ENCODE measurements around the gene CAPN12. TPM values are rescaled to one million over a fixed set of nuclear protein-coding genes. Genes with fewer than 3 reads are reported as not detected.
"Not testable (repeated sequence)": the region's sequence is repeated elsewhere in the genome, so short reads cannot be mapped to it uniquely, and the experiment has no call there.

Gene CAPN12
- polyA plus RNA-seq, 1 of the 3 experiments (the other 2 are of a cell fraction) = 3.0 TPM

DNA sequence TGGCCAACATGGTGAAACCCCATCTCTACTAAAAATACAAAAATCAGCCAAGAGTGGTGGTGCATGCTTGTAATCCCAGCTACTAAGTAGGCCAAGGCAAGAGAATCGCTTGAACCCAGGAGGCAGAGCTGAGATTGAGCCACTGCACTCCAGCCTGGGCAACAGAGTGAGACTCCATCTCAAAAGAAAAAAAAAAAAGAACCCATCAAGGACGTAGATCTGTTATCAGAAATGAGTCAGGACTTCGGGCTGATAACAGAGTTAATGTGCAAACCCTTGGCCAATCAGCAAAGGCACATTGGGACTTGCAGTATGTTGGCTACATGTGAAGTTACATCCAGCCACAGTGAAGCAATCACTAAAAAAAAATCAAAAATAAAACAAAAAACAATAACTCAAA, 40.0 kb upstream of the CAPN12 start:
- Histone ChIP-seq H3K9me3 (no peaks in the 10 kb centered on the region), H2AFZ (ENCODE audit: low read depth) (no peak overlapping the region), H3K4me2 (no peak overlapping the region), H3K4me3 (ENCODE audit: low read depth in 2 of 2, low read length in 1 of 2) (no peak overlapping the region), H3K9ac (no peak overlapping the region), H3K36me3 (replicated peaks in 1 of 2; ENCODE audit: control insufficient read depth in 1 of 2, insufficient read depth in 2 of 2, low read length in 1 of 2) (no peaks in the 10 kb centered on the region), H3K27ac (ENCODE audit: low read depth in 2 of 2, low read length in 1 of 2) (no peak overlapping the region), H3F3A (replicated peaks; ENCODE audit: insufficient read depth) (no peaks in the 10 kb centered on the region), H3K79me2 (ENCODE audit: insufficient read depth) (no peaks in the 10 kb centered on the region), H3K9me2 (no peaks in the 10 kb centered on the region), H4K20me1 (ENCODE audit: insufficient read depth) (no peaks in the 10 kb centered on the region), H3K4me1 (ENCODE audit: control insufficient read depth in 1 of 2, insufficient read depth in 2 of 2, low read depth in 1 of 2, low read length in 1 of 2) (no peaks in the 10 kb centered on the region), H3K27me3 (ENCODE audit: insufficient read depth) (no peaks in the 10 kb centered on the region)
- TF ChIP-seq RXRA (IDR thresholded peaks at IDR 0.05; ENCODE audit: borderline replicate concordance, low read depth) (no peak), FOSL2 (IDR thresholded peaks at IDR 0.05; ENCODE audit: borderline replicate concordance, low read depth) (no peak), MXI1 (IDR thresholded peaks at IDR 0.05; ENCODE audit: low read depth, low read length) (no peak), GATA2 (CRISPR knock-in tag; IDR thresholded peaks at IDR 0.05) (no peak), CHD2 (IDR thresholded peaks at IDR 0.05; ENCODE audit: low read length, partially characterized antibody) (no peak), JUND (IDR thresholded peaks at IDR 0.05) (no peak), USF2 (IDR thresholded peaks at IDR 0.05; ENCODE audit: borderline replicate concordance, low read depth, low read length) (no peak), RCOR1 (IDR thresholded peaks at IDR 0.05; ENCODE audit: low read length) (no peak), EZH2phosphoT487 (IDR thresholded peaks at IDR 0.05; ENCODE audit: borderline replicate concordance, low read depth) (no peak), RAD21 (IDR thresholded peaks at IDR 0.05; ENCODE audit: low read length) (no peak)
- TF ChIP-seq, protein P1, sequence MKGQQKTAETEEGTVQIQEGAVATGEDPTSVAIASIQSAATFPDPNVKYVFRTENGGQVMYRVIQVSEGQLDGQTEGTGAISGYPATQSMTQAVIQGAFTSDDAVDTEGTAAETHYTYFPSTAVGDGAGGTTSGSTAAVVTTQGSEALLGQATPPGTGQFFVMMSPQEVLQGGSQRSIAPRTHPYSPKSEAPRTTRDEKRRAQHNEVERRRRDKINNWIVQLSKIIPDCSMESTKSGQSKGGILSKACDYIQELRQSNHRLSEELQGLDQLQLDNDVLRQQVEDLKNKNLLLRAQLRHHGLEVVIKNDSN (IDR thresholded peaks at IDR 0.05; ENCODE audit: borderline replicate concordance, low read depth) = no peak
- TF ChIP-seq, protein P2, sequence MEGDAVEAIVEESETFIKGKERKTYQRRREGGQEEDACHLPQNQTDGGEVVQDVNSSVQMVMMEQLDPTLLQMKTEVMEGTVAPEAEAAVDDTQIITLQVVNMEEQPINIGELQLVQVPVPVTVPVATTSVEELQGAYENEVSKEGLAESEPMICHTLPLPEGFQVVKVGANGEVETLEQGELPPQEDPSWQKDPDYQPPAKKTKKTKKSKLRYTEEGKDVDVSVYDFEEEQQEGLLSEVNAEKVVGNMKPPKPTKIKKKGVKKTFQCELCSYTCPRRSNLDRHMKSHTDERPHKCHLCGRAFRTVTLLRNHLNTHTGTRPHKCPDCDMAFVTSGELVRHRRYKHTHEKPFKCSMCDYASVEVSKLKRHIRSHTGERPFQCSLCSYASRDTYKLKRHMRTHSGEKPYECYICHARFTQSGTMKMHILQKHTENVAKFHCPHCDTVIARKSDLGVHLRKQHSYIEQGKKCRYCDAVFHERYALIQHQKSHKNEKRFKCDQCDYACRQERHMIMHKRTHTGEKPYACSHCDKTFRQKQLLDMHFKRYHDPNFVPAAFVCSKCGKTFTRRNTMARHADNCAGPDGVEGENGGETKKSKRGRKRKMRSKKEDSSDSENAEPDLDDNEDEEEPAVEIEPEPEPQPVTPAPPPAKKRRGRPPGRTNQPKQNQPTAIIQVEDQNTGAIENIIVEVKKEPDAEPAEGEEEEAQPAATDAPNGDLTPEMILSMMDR (IDR thresholded peaks at IDR 0.05) = no peak
- WGBS (ENCODE audit: low lambda C conversion rate) = 40% methylated on average over 3 of the region's 3 CpGs
- DNase-seq = no peak
- ChIA-PET CTCF (no interaction called here), POLR2A (no interaction called here)

- H3K36me3 ChIP-seq (replicated peaks in 1 of 2; ENCODE audit: control insufficient read depth in 1 of 2, insufficient read depth in 2 of 2, low read length in 1 of 2); H3F3A ChIP-seq (replicated peaks; ENCODE audit: insufficient read depth); H3K27me3 ChIP-seq (ENCODE audit: insufficient read depth); H3K79me2 ChIP-seq (ENCODE audit: insufficient read depth); DNase-seq; H3K4me3 ChIP-seq (ENCODE audit: low read depth in 2 of 2, low read length in 1 of 2); H3K4me2 ChIP-seq; POLR2A ChIA-PET; H4K20me1 ChIP-seq (ENCODE audit: insufficient read depth); H2AFZ ChIP-seq (ENCODE audit: low read depth); H3K9me3 ChIP-seq; H3K4me1 ChIP-seq (ENCODE audit: control insufficient read depth in 1 of 2, insufficient read depth in 2 of 2, low read depth in 1 of 2, low read length in 1 of 2); H3K9me2 ChIP-seq; H3K27ac ChIP-seq (ENCODE audit: low read depth in 2 of 2, low read length in 1 of 2); H3K9ac ChIP-seq: not testable (repeated sequence)
- CTCF ChIA-PET = interaction anchor here (0.6 kb wide), 1 partner anchor 17 kb away, joined by 3 read pairs; no protein-coding TSS in a partner anchor
- WGBS (ENCODE audit: low lambda C conversion rate) = 84% methylated on average over 13 of the region's 13 CpGs
These were observed 37.9 kb upstream of the CAPN12 start for GRCh38 chr19:38782212-38782611.
